Activated CD8-positive, alpha-beta memory T cell treated with anti-CD3 and anti-CD28 coated beads for 36 hours (primary cell): ENCODE results near the gene DAAM2. TPM values are rescaled to one million over a fixed set of nuclear protein-coding genes. Genes with fewer than 3 reads are reported as not detected.

Experiments used
- CTCF ChIA-PET: fragments of 350-600 bp; sonication (Branson Sonifier 250); formaldehyde crosslinking; loops from one replicate; lab custom pipeline; 2021; ENCODE audit warnings: antibody characterized with exemption; lab: Charles Lee
- POLR2A ChIA-PET: fragments of 350-600 bp; sonication (Branson Sonifier 250); formaldehyde crosslinking; loops from one replicate; lab custom pipeline; 2021; ENCODE audit warnings: antibody characterized with exemption; lab: Charles Lee
- total RNA-seq, 2 experiments: library from RNA; stranded (reverse); gene quantifications; one replicate each; pipeline ENCODE4 v1.2.3, GENCODE V29; 2021

The DAAM2 gene
- total RNA-seq, 2 experiments from 2014 or later: not detected

- CTCF ChIA-PET: no interaction called here
- POLR2A ChIA-PET: no interaction called here
Observed at GRCh38 chr6:39870950-39871349, 78.8 kb downstream of the DAAM2 start.

- POLR2A ChIA-PET: no interaction called here
- CTCF ChIA-PET: no interaction called here
Observed at GRCh38 chr6:39873439-39873838, 81.3 kb downstream of the DAAM2 start.

GRCh38 chr6:39876111-39876510 lies 83.9 kb downstream of the DAAM2 start:
- ChIA-PET POLR2A (no interaction called here), CTCF (no interaction called here)

GRCh38 chr6:39876826-39877225 lies 84.7 kb downstream of the DAAM2 start:
- CTCF ChIA-PET: no interaction called here
- POLR2A ChIA-PET: no interaction called here

GRCh38 chr6:39879535-39879934 lies 87.4 kb downstream of the DAAM2 start:
- ChIA-PET CTCF (interaction anchor here (1.3 kb wide), 1 partner anchor 13 kb away, joined by 3 read pairs; no protein-coding TSS in a partner anchor), POLR2A (no interaction called here)

DNA sequence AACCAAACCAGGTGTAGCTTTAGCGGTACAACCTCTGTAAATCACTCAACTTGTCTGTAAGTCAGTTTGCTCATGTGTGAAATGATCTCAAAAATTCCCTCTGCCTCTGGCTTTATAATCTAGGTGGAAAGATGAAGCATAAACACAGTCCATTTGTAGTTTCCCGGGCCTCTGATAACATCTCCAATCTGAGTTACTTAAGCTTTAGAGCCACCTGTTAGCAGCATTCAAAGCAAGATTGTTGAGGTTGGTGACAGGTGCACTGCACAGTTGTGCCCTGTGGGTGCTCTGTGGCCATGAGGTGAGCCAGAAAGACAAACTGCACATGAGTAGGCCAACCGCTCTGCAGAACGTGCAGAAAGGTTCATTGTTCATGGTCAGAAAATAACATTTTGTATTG lies 88.4 kb downstream of the DAAM2 start:
- POLR2A ChIA-PET: no interaction called here
- CTCF ChIA-PET: interaction anchor here (1.3 kb wide), 1 partner anchor 14 kb away, joined by 3 read pairs; no protein-coding TSS in a partner anchor

DNA sequence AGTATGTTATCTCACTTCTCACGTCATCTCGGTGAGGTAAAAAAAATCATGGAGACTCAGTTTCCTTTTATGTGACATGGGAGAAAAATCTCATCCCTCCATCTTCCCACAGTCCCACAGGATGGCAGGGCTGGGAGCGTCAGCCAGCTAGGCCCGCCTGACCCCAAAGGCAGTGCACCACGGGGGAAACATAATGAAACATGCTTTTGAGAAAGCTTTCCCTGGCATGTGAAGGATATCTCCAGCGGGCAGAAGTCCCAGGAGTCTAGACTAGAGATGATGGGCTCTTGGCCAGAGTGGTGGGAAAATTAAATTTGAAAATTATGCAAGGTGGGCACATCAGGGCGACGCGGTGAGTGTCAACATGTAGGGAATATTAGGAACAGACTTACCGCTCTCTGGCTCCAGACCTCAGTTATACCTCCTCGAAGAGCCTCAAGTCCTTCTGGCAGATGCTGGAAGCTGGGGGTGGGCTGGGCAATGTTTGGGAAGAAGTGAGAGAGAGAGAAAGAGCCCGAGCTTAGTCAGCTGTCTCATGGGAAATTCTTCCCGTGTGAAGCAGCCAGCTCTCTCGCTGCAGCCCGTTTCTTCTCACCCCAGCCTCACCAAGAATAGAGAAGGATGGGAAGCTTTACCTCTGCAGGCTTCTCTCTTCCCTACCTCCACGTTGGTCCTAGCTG lies 89.8 kb downstream of the DAAM2 start:
- ChIA-PET CTCF (no interaction called here), POLR2A (no interaction called here)

GRCh38 chr6:39882531-39882899 lies 90.3 kb downstream of the DAAM2 start:
- ChIA-PET CTCF (no interaction called here), POLR2A (interaction anchor here (0.7 kb wide), 1 partner anchor 292 kb away, joined by 5 read pairs; no protein-coding TSS in a partner anchor)

- CTCF ChIA-PET: no interaction called here
- POLR2A ChIA-PET: no interaction called here
Observed at GRCh38 chr6:39884696-39885095, 92.5 kb downstream of the DAAM2 start.

- POLR2A ChIA-PET: no interaction called here
- CTCF ChIA-PET: no interaction called here
Observed at GRCh38 chr6:39885691-39886090, 93.5 kb downstream of the DAAM2 start.

DNA sequence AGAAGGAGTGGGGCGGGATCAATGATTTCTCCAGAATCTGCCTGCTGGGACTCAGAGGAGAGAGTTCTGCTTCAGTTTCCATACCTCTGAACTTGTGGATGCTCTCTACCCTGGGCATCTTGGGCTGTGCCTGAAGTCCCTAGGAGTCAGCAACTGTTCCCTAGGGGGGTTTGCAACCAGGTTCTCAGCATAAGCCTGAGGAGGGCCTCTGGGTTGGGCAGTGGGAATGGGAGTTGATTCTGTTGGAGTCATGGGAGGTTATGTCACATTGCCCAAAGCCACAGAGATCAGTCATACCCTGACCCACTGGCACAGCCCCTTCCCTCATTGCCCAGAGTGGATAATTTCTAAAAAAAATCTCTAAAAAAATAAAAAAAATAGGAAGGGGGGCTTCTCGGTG lies 94.7 kb downstream of the DAAM2 start:
- ChIA-PET POLR2A (no interaction called here), CTCF (no interaction called here)

- CTCF ChIA-PET: no interaction called here
- POLR2A ChIA-PET: no interaction called here
Observed at GRCh38 chr6:39887692-39888450, 95.7 kb downstream of the DAAM2 start.

DNA sequence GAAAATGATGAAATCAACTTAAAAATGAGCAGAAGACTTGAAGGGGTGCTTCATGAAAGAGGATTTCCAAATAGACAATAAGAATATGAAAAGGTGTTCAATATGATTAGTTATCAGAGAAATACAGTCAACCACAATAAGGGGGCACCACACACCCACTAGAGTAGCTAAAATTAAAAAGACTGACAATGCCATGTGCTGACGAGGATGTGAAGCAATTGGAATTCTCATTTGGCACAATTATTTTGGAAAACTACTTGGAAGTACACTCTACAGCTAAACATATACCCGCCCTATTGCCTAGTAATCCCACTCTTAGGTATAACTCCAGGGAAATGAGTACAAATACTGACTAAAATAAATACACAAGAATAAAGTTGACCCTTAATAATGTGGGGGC lies 97.1 kb downstream of the DAAM2 start:
- ChIA-PET POLR2A (no interaction called here), CTCF (no interaction called here)

DNA sequence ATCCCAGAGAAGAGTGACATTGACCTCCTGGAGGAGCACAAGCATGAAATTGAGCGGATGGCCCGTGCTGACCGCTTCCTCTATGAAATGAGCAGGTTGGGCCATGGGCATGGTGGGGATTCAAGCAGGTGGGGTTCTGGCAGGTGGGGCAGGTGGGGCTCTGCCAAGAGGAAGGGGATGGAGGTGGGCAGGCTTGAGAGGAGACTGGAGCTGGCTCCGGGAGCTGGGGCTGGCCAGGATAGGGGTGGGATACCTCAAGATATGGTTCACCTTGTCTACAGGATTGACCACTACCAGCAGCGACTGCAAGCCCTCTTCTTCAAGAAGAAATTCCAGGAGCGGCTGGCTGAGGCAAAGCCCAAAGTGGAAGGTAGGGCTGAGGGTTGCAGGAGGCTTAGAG lies 99.2 kb downstream of the DAAM2 start:
- CTCF ChIA-PET: no interaction called here
- POLR2A ChIA-PET: no interaction called here

DNA sequence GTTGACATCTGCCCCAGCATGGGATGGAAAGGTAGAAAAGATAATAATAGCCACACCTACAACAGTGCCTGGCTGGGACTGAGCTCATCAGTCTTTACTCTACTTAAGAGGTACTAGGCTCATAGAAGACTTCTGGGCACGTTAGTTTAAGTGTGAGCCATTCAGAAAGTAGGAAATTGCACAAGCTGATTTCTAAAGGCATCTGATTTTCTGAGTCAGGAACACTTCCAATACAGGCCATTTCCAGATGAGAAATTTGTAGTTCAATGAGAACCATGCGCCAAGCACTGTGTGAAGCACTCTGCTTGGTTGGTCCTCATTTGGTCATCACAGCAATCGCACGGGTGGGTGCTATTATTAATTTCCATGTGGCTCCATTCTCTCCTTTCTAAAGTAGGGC lies 99.8 kb downstream of the DAAM2 start:
- POLR2A ChIA-PET: no interaction called here

GRCh38 chr6:39892490-39893129 lies 100.4 kb downstream of the DAAM2 start:
- CTCF ChIA-PET: no interaction called here
- POLR2A ChIA-PET: no interaction called here

More for the DNA sequence above, 99.8 kb downstream of the DAAM2 start:
- CTCF ChIA-PET: no interaction called here

DNA sequence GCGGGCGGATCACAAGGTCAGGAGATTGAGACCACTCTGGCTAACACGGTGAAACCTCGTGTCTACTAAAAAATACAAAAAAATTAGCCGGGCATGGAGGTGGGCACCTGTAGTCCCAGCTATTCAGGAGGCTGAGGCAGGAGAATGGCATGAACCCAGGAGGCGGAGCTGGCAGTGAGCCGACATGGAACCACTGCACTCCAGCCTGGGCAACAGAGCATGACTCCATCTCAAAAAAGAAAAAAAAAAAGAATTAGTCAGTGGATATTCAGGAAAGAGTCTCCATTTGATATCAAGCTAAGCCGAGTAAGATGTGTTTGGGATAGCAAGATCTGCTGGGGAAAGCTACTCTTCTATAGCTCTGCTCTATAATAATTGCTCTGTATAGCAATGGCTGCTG lies 101.1 kb downstream of the DAAM2 start:
- POLR2A ChIA-PET: no interaction called here
- CTCF ChIA-PET: no interaction called here

DNA sequence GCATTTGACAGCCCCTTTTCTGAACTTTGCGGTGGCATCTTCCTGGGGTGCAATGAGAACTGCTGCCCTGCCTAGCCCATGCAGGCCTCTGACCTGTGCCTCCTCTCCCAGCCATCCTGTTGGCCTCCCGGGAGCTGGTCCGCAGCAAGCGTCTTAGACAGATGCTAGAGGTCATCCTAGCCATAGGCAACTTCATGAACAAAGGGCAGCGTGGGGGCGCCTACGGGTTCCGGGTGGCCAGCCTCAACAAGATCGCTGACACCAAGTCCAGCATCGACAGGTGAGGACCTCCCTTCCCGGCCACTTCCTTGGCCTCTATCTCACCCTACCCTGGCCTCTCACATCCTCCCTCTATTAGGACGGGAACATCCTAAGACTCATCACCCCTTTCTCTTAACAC lies 104.5 kb downstream of the DAAM2 start:
- POLR2A ChIA-PET: no interaction called here
- CTCF ChIA-PET: no interaction called here

- ChIA-PET CTCF (no interaction called here), POLR2A (interaction anchor here (0.6 kb wide), 1 partner anchor 222 kb away, joined by 3 read pairs; no protein-coding TSS in a partner anchor)
Observed at GRCh38 chr6:39897698-39898097, 105.5 kb downstream of the DAAM2 start.

DNA sequence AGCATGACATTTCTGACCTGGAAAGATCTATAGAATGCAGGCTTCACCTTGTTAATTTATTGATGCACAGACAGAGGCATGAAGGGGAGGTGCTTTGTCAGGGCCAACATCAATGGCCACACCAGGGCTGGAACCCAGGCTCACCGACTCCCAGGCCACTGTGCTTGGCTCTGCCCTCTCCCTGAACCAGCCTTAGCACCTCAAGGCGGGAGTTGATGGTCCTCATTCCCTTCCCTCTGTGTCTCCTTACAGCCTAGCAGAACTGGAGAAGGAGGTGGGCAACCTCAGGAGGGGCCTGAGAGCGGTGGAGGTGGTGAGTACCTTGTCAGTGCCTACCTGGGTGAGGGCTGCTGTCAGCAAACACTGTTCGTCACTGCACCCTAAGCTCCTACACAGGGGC lies 106.4 kb downstream of the DAAM2 start:
- ChIA-PET POLR2A (no interaction called here), CTCF (no interaction called here)
